ENCODE data around the gene PRR23E. TPM values are rescaled to one million over a fixed set of nuclear protein-coding genes. Genes with fewer than 3 reads are reported as not detected.
A peak's percentile ranks its signal among the peaks of the same experiment; 100 is the strongest.

The PRR23E gene
- total RNA-seq, 6 experiments from 2014 or later = not detected

GRCh38 chr3:127212231-127212630 is 19.3 kb downstream of the PRR23E start:
- Mint-ChIP-seq H3K4me1 (ENCODE audit: low read depth) (peaks cover 16% of the 10 kb centered on the region; the same call in 1 of the 2 replicates), H3K27me3 (ENCODE audit: insufficient read depth) (peaks cover 32% of the 10 kb centered on the region), H3K27ac (no peak overlapping the region), H3K9me3 (no peaks in the 10 kb centered on the region), H3K4me3 (no peak overlapping the region), H3K36me3 (ENCODE audit: low read depth) (no peaks in the 10 kb centered on the region)
- DNase-seq = no peak
- no peak for TF ChIP-seq CTCF (IDR thresholded peaks at IDR 0.05)

GRCh38 chr3:127212711-127213110 is 19.8 kb downstream of the PRR23E start:
- Mint-ChIP-seq H3K36me3 (ENCODE audit: low read depth) (no peaks in the 10 kb centered on the region), H3K4me1 (ENCODE audit: low read depth) (peaks cover 16% of the 10 kb centered on the region; the same call in 1 of the 2 replicates), H3K4me3 (no peak overlapping the region), H3K9me3 (no peaks in the 10 kb centered on the region), H3K27ac (no peak overlapping the region), H3K27me3 (ENCODE audit: insufficient read depth) (peaks cover 28% of the 10 kb centered on the region)
- TF ChIP-seq CTCF (IDR thresholded peaks at IDR 0.05) = no peak
- DNase-seq = no peak

GRCh38 chr3:127213381-127213918 is 20.5 kb downstream of the PRR23E start:
- Mint-ChIP-seq H3K4me3 (no peak overlapping the region), H3K36me3 (ENCODE audit: low read depth) (no peaks in the 10 kb centered on the region), H3K27ac (no peak overlapping the region), H3K27me3 (ENCODE audit: insufficient read depth) (peaks cover 22% of the 10 kb centered on the region), H3K9me3 (no peaks in the 10 kb centered on the region), H3K4me1 (ENCODE audit: low read depth) (peaks cover 16% of the 10 kb centered on the region; the same call in 1 of the 2 replicates)
- no peak for DNase-seq
- no peak for TF ChIP-seq CTCF (IDR thresholded peaks at IDR 0.05)

- no peak for TF ChIP-seq CTCF (IDR thresholded peaks at IDR 0.05)
- H3K36me3 Mint-ChIP-seq (ENCODE audit: low read depth) = no peaks in the 10 kb centered on the region
- no peak overlapping the region for H3K4me3 Mint-ChIP-seq
- H3K9me3 Mint-ChIP-seq = no peaks in the 10 kb centered on the region
- peak; percentile 11 for DNase-seq
- H3K27ac Mint-ChIP-seq = no peak overlapping the region
- H3K4me1 Mint-ChIP-seq (ENCODE audit: low read depth) = peaks cover 16% of the 10 kb centered on the region; the same call in 1 of the 2 replicates
- H3K27me3 Mint-ChIP-seq (ENCODE audit: insufficient read depth) = peaks cover 17% of the 10 kb centered on the region
Observed at GRCh38 chr3:127214975-127215374, 22.0 kb downstream of the PRR23E start.

- H3K4me3 Mint-ChIP-seq = no peak overlapping the region
- TF ChIP-seq CTCF (IDR thresholded peaks at IDR 0.05) = no peak
Observed at GRCh38 chr3:127215714-127216414, 22.9 kb downstream of the PRR23E start.

More at GRCh38 chr3:127215714-127216414, 22.9 kb downstream of the PRR23E start:
- H3K36me3 Mint-ChIP-seq (ENCODE audit: low read depth) = no peaks in the 10 kb centered on the region
- H3K27me3 Mint-ChIP-seq (ENCODE audit: insufficient read depth) = peaks cover 14% of the 10 kb centered on the region
- H3K4me1 Mint-ChIP-seq (ENCODE audit: low read depth) = peaks cover 24% of the 10 kb centered on the region; the same call in 1 of the 2 replicates
- H3K9me3 Mint-ChIP-seq = no peaks in the 10 kb centered on the region
- H3K27ac Mint-ChIP-seq = no peak overlapping the region
- DNase-seq = no peak

All from HFFc6 (cell line).